H9 (cell line): ENCODE results near the gene C1orf159. TPM values are rescaled to one million over a fixed set of nuclear protein-coding genes. Genes with fewer than 3 reads are reported as not detected.

Experiments used
- DNase-seq: peaks from one replicate; pipeline ENCODE4 v3.0.0-alpha.2; 2017
- H2AFZ ChIP-seq: one replicate; pipeline ENCODE4 v1.6.1; 2013; ENCODE audit warnings: mild to moderate bottlenecking, low read length, control low read depth, moderate library complexity
- H2AK5ac ChIP-seq: 2 replicates; pipeline ENCODE4 v1.6.1; 2013; ENCODE audit warnings: low read length, control low read depth, mixed read lengths; ENCODE audit not compliant: insufficient read length
- H2BK120ac ChIP-seq: one replicate; pipeline ENCODE4 v1.6.1; 2013; ENCODE audit warnings: low read depth, mild to moderate bottlenecking, low read length, control low read depth, inconsistent platforms; ENCODE audit not compliant: poor library complexity, severe bottlenecking
- H2BK12ac ChIP-seq: 2 replicates; pipeline ENCODE4 v1.6.1; 2013; ENCODE audit warnings: low read length, control low read depth, mixed read lengths, low read depth; ENCODE audit not compliant: insufficient read length
- H2BK15ac ChIP-seq: 2 replicates; pipeline ENCODE4 v1.6.1; 2013; ENCODE audit warnings: low read depth, low read length, control low read depth
- H2BK20ac ChIP-seq: one replicate; pipeline ENCODE4 v1.6.1; 2013; ENCODE audit warnings: low read depth, mild to moderate bottlenecking, low read length, control low read depth, inconsistent platforms; ENCODE audit not compliant: poor library complexity, severe bottlenecking
- H2BK5ac ChIP-seq: 2 replicates; pipeline ENCODE4 v1.6.1; 2013; ENCODE audit warnings: low read length, control low read depth, mixed read lengths; ENCODE audit not compliant: insufficient read length
- H3K14ac ChIP-seq: 2 replicates; pipeline ENCODE4 v1.6.1; 2013; ENCODE audit warnings: low read length, control low read depth; ENCODE audit not compliant: insufficient read depth
- H3K18ac ChIP-seq: 2 replicates; pipeline ENCODE4 v1.6.1; 2013; ENCODE audit warnings: low read depth, mild to moderate bottlenecking, mixed read lengths, low read length, control low read depth; ENCODE audit not compliant: insufficient read length
- H3K23ac ChIP-seq: 2 replicates; pipeline ENCODE4 v1.6.1; 2013; ENCODE audit warnings: low read length, control low read depth, mixed read lengths, low read depth; ENCODE audit not compliant: insufficient read length
- H3K23me2 ChIP-seq: 2 replicates; pipeline ENCODE4 v1.6.1; 2013; ENCODE audit warnings: low read depth, mild to moderate bottlenecking, mixed read lengths, low read length, control low read depth; ENCODE audit not compliant: insufficient read length, poor library complexity, severe bottlenecking
- H3K27ac ChIP-seq: 2 replicates; pipeline ENCODE4 v1.5.1; 2013; ENCODE audit warnings: low read length, control low read depth, mixed read lengths, low read depth; ENCODE audit not compliant: insufficient read length
- H3K27me3 ChIP-seq: 2 replicates; pipeline ENCODE4 v1.6.1; 2013; ENCODE audit warnings: low read length, control low read depth, inconsistent platforms; ENCODE audit not compliant: insufficient read depth
- H3K4ac ChIP-seq: 2 replicates; pipeline ENCODE4 v1.6.1; 2013; ENCODE audit warnings: low read depth, mild to moderate bottlenecking, control low read depth, inconsistent platforms, low read length, moderate library complexity
- H3K4me1 ChIP-seq: 2 replicates; pipeline ENCODE4 v1.6.1; 2013; ENCODE audit warnings: low read length, control low read depth, inconsistent platforms; ENCODE audit not compliant: insufficient read depth
- H3K4me2 ChIP-seq: 2 replicates; pipeline ENCODE4 v1.6.1; 2013; ENCODE audit warnings: low read length, control low read depth, mixed read lengths; ENCODE audit not compliant: insufficient read length, insufficient read depth
- H3K56ac ChIP-seq: 2 replicates; pipeline ENCODE4 v1.6.1; 2013; ENCODE audit warnings: low read depth, mild to moderate bottlenecking, mixed read lengths, low read length, control low read depth; ENCODE audit not compliant: insufficient read length
- H3K79me1 ChIP-seq: 2 replicates; pipeline ENCODE4 v1.6.1; 2013; ENCODE audit warnings: low read depth, mild to moderate bottlenecking, moderate library complexity, low read length, control low read depth, inconsistent platforms; ENCODE audit not compliant: insufficient read depth, poor library complexity, severe bottlenecking
- H3K79me2 ChIP-seq: 2 replicates; pipeline ENCODE4 v1.6.1; 2013; ENCODE audit warnings: low read length, control low read depth, inconsistent platforms; ENCODE audit not compliant: insufficient read depth
- H3K9ac ChIP-seq: 2 replicates; pipeline ENCODE4 v1.6.1; 2013; ENCODE audit warnings: low read length, control low read depth, mixed read lengths; ENCODE audit not compliant: insufficient read length; ENCODE audit errors: extremely low read depth
- H3K9me3 ChIP-seq: one replicate; pipeline ENCODE4 v1.6.1; 2013; ENCODE audit warnings: low read depth, low read length, inconsistent platforms; ENCODE audit not compliant: control insufficient read depth
- H3T11ph ChIP-seq: one replicate; pipeline ENCODE4 v1.6.1; 2013; ENCODE audit warnings: mild to moderate bottlenecking, low read length, control low read depth, inconsistent platforms
- H4K20me1 ChIP-seq: one replicate; pipeline ENCODE4 v1.6.1; 2013; ENCODE audit not compliant: control insufficient read depth, insufficient read length, insufficient read depth
- H4K5ac ChIP-seq: 2 replicates; pipeline ENCODE4 v1.6.1; 2013; ENCODE audit warnings: low read depth, mild to moderate bottlenecking, mixed read lengths, low read length, control low read depth; ENCODE audit not compliant: insufficient read length
- H4K8ac ChIP-seq: replicated peaks from 2 replicates; pipeline ENCODE4 v1.6.1; 2013; ENCODE audit warnings: low read length, control low read depth, mixed read lengths, low read depth; ENCODE audit not compliant: insufficient read length
- H4K91ac ChIP-seq: 2 replicates; pipeline ENCODE4 v1.6.1; 2013; ENCODE audit warnings: low read depth, mild to moderate bottlenecking, moderate library complexity, mixed read lengths, low read length, control low read depth; ENCODE audit not compliant: insufficient read length
- H3K27ac Mint-ChIP-seq, 3 experiments: 2 replicates in 2 of 3; 3 replicates in 1 of 3; pipeline ENCODE4 v1.8.0; 2020 to 2021; ENCODE audit warnings: mixed read lengths in 3 of 3, mild to moderate bottlenecking in 1 of 3, moderate library complexity in 1 of 3
- H3K27me3 Mint-ChIP-seq: 2 replicates; pipeline ENCODE4 v1.8.0; 2021; ENCODE audit warnings: low read depth, mild to moderate bottlenecking, moderate library complexity, mixed read lengths
- H3K36me3 Mint-ChIP-seq, 3 experiments: 2 replicates in 2 of 3; 3 replicates in 1 of 3; pipeline ENCODE4 v1.8.0; 2020 to 2021; ENCODE audit warnings: low read depth in 3 of 3, mixed read lengths in 3 of 3; ENCODE audit not compliant: insufficient read depth in 1 of 3
- H3K4me1 Mint-ChIP-seq, 2 experiments: 2 replicates each; pipeline ENCODE4 v1.8.0; 2020; ENCODE audit warnings: mixed read lengths in 2 of 2
- H3K4me3 Mint-ChIP-seq, 2 experiments: 2 replicates in 1 of 2; 3 replicates in 1 of 2; pipeline ENCODE4 v1.8.0; 2020 to 2021; ENCODE audit warnings: mild to moderate bottlenecking in 2 of 2, mixed read lengths in 2 of 2, moderate library complexity in 1 of 2
- H3K9me3 Mint-ChIP-seq, 2 experiments: 2 replicates in 1 of 2; 3 replicates in 1 of 2; pipeline ENCODE4 v1.8.0; 2020; ENCODE audit warnings: mild to moderate bottlenecking in 2 of 2, mixed read lengths in 2 of 2, moderate library complexity in 1 of 2
- CTCF ChIP-seq: fragments of 200-600 bp; sonication (generic); conservative IDR thresholded peaks from 3 replicates; pipeline ENCODE4 v1.8.0; 2021; ENCODE audit warnings: antibody characterized with exemption, mild to moderate bottlenecking
- WGBS: extraction: QIAGEN DNeasy Blood & Tissue Kit; methylation state at CpG from one replicate; pipeline ENCODE4 v1.1.7; 2013; ENCODE audit warnings: missing lambda C conversion rate, low lambda C conversion rate, mixed read lengths; ENCODE audit not compliant: insufficient read length; ENCODE audit errors: extremely low coverage; 5-methylcytosine and 5-hydroxymethylcytosine counted together
- total RNA-seq: library from RNA; stranded (reverse); gene quantifications from 2 replicates; pipeline ENCODE4 v1.2.1, GENCODE V29; 2021

C1orf159 gene
- total RNA-seq, 1 experiment from 2014 or later: 12.3 TPM

- no peak overlapping the region for H3K27ac Mint-ChIP-seq
- no peak for TF ChIP-seq CTCF
These were observed 628 bp downstream of the C1orf159 start for GRCh38 chr1:1115136-1115785.

More at GRCh38 chr1:1115136-1115785, 628 bp downstream of the C1orf159 start:
- Histone ChIP-seq H3K56ac (no peak overlapping the region), H3K23me2 (peaks cover 8% of the 10 kb centered on the region), H4K5ac (no peak overlapping the region), H2BK15ac (no peak overlapping the region), H3K79me2 (no peaks in the 10 kb centered on the region; the same call in 1 of the 2 replicates), H3K14ac (no peak overlapping the region), H3T11ph (no peak overlapping the region), H2BK20ac (no peak overlapping the region), H2AK5ac (no peak overlapping the region), H3K79me1 (no peaks in the 10 kb centered on the region), H3K9ac (no peak overlapping the region), H4K8ac (no peak overlapping the region), H3K9me3 (peaks cover 7% of the 10 kb centered on the region), H2BK12ac (no peak overlapping the region), H3K4me1 (no peaks in the 10 kb centered on the region; the same call in 1 of the 2 replicates), H4K91ac (no peak overlapping the region), H2AFZ (no peak overlapping the region), H3K4me2 (peak overlapping the region; percentile 68), H3K4ac (no peak overlapping the region), H3K18ac (no peak overlapping the region), H3K27me3 (peaks cover 3% of the 10 kb centered on the region; the same call in 1 of the 2 replicates), H3K27ac (no peak overlapping the region), H2BK5ac (no peak overlapping the region), H4K20me1 (no peaks in the 10 kb centered on the region), H2BK120ac (no peak overlapping the region), H3K23ac (no peak overlapping the region)
- H3K27me3 Mint-ChIP-seq: peaks cover 34% of the 10 kb centered on the region
- H3K9me3 Mint-ChIP-seq: peaks cover 8 to 16% of the 10 kb centered on the region in 2 experiments
- no peak for DNase-seq
- peaks cover 19 to 22% of the 10 kb centered on the region in 2 experiments for H3K4me1 Mint-ChIP-seq
- WGBS: no CpG with 5 or more reads among the region's 41 CpGs
- peak overlapping the region; percentile 73 to 89 for H3K4me3 Mint-ChIP-seq
- peaks cover 21 to 35% (median 21%) of the 10 kb centered on the region in 3 experiments for H3K36me3 Mint-ChIP-seq
